Mesenchymal stem cell (in vitro differentiated cells and primary cell): ENCODE data around the gene XPOT.

ENCODE experiments used
- DNase-seq: peaks from one replicate; pipeline ENCODE4 v3.0.0-alpha.2; 2013
- H2AFZ ChIP-seq: one replicate; pipeline ENCODE4 v1.6.1; 2013; ENCODE audit warnings: low read depth, mild to moderate bottlenecking, control low read depth, inconsistent platforms, low read length, moderate library complexity
- H2AK5ac ChIP-seq: 2 replicates; pipeline ENCODE4 v1.6.1; 2013; ENCODE audit warnings: low read length, moderate library complexity, mild to moderate bottlenecking, inconsistent platforms; ENCODE audit not compliant: severe bottlenecking
- H2BK120ac ChIP-seq: one replicate; pipeline ENCODE4 v1.6.1; 2013; ENCODE audit warnings: low read depth, mild to moderate bottlenecking, inconsistent platforms, low read length, moderate library complexity
- H2BK12ac ChIP-seq, 2 experiments: one replicate each; pipeline ENCODE4 v1.6.1; 2013; ENCODE audit warnings: inconsistent platforms in 2 of 2, low read length in 2 of 2, mild to moderate bottlenecking in 2 of 2, moderate library complexity in 2 of 2, control low read depth in 1 of 2
- H2BK15ac ChIP-seq: one replicate; pipeline ENCODE4 v1.6.1; 2013; ENCODE audit warnings: mild to moderate bottlenecking, low read depth, inconsistent platforms; ENCODE audit not compliant: poor library complexity, severe bottlenecking
- H2BK5ac ChIP-seq: 2 replicates; pipeline ENCODE4 v1.6.1; 2013; ENCODE audit warnings: low read depth, mild to moderate bottlenecking, low read length, control low read depth, inconsistent platforms; ENCODE audit not compliant: poor library complexity, severe bottlenecking
- H3K14ac ChIP-seq, 2 experiments: one replicate each; pipeline ENCODE4 v1.6.1; 2013; ENCODE audit warnings: inconsistent platforms in 2 of 2, low read length in 2 of 2, control low read depth in 1 of 2, mild to moderate bottlenecking in 1 of 2, moderate library complexity in 1 of 2
- H3K18ac ChIP-seq, 2 experiments: one replicate each; pipeline ENCODE4 v1.6.1; 2013; ENCODE audit warnings: inconsistent platforms in 2 of 2, low read length in 2 of 2, control low read depth in 1 of 2, low read depth in 1 of 2, mild to moderate bottlenecking in 1 of 2
- H3K23ac ChIP-seq, 2 experiments: one replicate each; pipeline ENCODE4 v1.6.1; 2013; ENCODE audit warnings: inconsistent platforms in 2 of 2, low read length in 2 of 2, mild to moderate bottlenecking in 2 of 2, moderate library complexity in 2 of 2, control low read depth in 1 of 2
- H3K27ac ChIP-seq: 2 replicates; pipeline ENCODE4 v1.5.1; 2013; ENCODE audit warnings: mild to moderate bottlenecking, moderate library complexity, low read length, control low read depth, inconsistent platforms; ENCODE audit not compliant: poor library complexity, severe bottlenecking
- H3K27me3 ChIP-seq, 2 experiments: 2 replicates each; pipeline versions ENCODE4 v1.6.1 to v1.7.0; 2013; ENCODE audit warnings: low read length in 2 of 2, mild to moderate bottlenecking in 2 of 2, moderate library complexity in 2 of 2, control low read depth in 1 of 2, inconsistent platforms in 1 of 2; ENCODE audit not compliant: control insufficient read depth in 1 of 2, insufficient read depth in 1 of 2
- H3K36me3 ChIP-seq, 2 experiments: 2 replicates each; pipeline versions ENCODE4 v1.6.1 to v1.7.0; 2013; ENCODE audit warnings: low read length in 2 of 2, control low read depth in 1 of 2, inconsistent platforms in 1 of 2, low read depth in 1 of 2, mild to moderate bottlenecking in 1 of 2; ENCODE audit not compliant: insufficient read depth in 2 of 2, control insufficient read depth in 1 of 2
- H3K4ac ChIP-seq, 2 experiments: one replicate each; pipeline ENCODE4 v1.6.1; 2013; ENCODE audit warnings: inconsistent platforms in 2 of 2, low read length in 2 of 2, mild to moderate bottlenecking in 2 of 2, moderate library complexity in 2 of 2, control low read depth in 1 of 2, low read depth in 1 of 2
- H3K4me1 ChIP-seq: 2 replicates; pipeline ENCODE4 v1.6.1; 2013; ENCODE audit warnings: low read depth, low read length, control low read depth; ENCODE audit not compliant: control insufficient read depth, insufficient read depth
- H3K4me2 ChIP-seq: 2 replicates; pipeline ENCODE4 v1.6.1; 2013; ENCODE audit warnings: low read length, mild to moderate bottlenecking, inconsistent platforms; ENCODE audit not compliant: poor library complexity, severe bottlenecking
- H3K4me3 ChIP-seq, 2 experiments: 2 replicates each; pipeline versions ENCODE4 v1.5.1 to v1.7.0; 2013; ENCODE audit warnings: low read length in 2 of 2, mild to moderate bottlenecking in 2 of 2, control low read depth in 1 of 2, low read depth in 1 of 2; ENCODE audit not compliant: insufficient read depth in 1 of 2
- H3K79me1 ChIP-seq: replicated peaks from 2 replicates; pipeline ENCODE4 v1.6.1; 2013; ENCODE audit warnings: mild to moderate bottlenecking, control low read depth, low read length, inconsistent platforms; ENCODE audit not compliant: poor library complexity, severe bottlenecking
- H3K9ac ChIP-seq: 2 replicates; pipeline ENCODE4 v1.7.0; 2013; ENCODE audit warnings: mild to moderate bottlenecking, low read length, moderate library complexity
- H3K9me3 ChIP-seq: 2 replicates; pipeline ENCODE4 v1.7.0; 2013; ENCODE audit warnings: mild to moderate bottlenecking, low read length; ENCODE audit not compliant: control insufficient read depth
- H4K8ac ChIP-seq: one replicate; pipeline ENCODE4 v1.6.1; 2013; ENCODE audit warnings: inconsistent platforms, mild to moderate bottlenecking, low read length, moderate library complexity
- H4K91ac ChIP-seq: one replicate; pipeline ENCODE4 v1.6.1; 2013; ENCODE audit warnings: mild to moderate bottlenecking, low read length, inconsistent platforms
- WGBS: methylation state at CpG from one replicate; pipeline ENCODE4 v1.1.7; 2013; ENCODE audit warnings: mixed read lengths; 5-methylcytosine and 5-hydroxymethylcytosine counted together

XPOT gene

DNA sequence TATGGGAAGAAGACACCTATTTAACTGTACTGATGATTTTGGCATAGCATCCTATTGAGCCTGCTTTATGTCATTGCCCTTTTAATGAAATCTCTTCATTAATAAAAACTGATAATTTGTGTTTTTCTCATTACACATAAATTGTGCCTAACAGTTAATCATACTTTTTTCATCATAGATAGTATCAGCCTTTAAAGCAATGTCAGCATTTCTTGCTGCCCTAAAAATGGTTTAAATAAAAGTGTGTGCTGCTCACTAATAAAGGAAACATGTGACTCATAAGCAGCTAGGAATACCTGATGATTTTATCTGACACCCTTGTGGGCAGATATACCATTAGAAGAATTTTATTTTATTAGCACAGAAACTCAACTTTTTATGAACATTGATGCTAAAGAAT, 74.5 kb downstream of the XPOT start:
- Histone ChIP-seq H4K8ac (no peak overlapping the region), H2BK15ac (no peak overlapping the region), H3K4me3 (no peak overlapping the region), H3K27me3 (no peaks in the 10 kb centered on the region), H3K36me3 (peaks cover 13 to 84% of the 10 kb centered on the region in 2 experiments), H3K9ac (no peak overlapping the region), H3K18ac (no peak overlapping the region), H3K79me1 (peaks cover 16% of the 10 kb centered on the region), H3K27ac (no peak overlapping the region), H3K14ac (no peak overlapping the region), H3K4me2 (no peak overlapping the region), H2BK12ac (no peak overlapping the region), H3K23ac (no peak overlapping the region), H3K9me3 (peaks cover 19% of the 10 kb centered on the region), H2BK120ac (no peak overlapping the region), H3K4ac (no peak overlapping the region), H2AFZ (no peak overlapping the region), H3K4me1 (no peaks in the 10 kb centered on the region), H2BK5ac (no peak overlapping the region), H4K91ac (no peak overlapping the region), H2AK5ac (no peak overlapping the region)
- DNase-seq, result no peak

DNA sequence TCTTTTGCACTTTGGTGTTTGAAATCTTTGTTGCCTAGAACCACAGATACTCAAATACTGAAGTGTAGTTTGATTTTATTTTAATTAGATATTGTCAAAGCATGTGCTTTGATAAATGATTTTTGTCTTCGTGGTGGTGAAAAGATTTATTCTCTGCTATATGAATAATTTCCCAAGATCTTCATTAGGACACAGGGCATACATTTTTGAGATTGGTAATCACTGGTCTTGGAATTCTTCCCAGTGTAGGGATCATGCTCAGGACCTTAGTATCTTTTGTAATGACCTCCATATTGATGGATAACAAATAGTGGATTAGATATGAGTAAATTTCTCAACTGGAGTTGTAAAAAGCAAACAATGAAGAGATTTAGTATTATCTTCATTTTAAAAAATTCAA, 76.0 kb downstream of the XPOT start:
- Histone ChIP-seq H2BK15ac (no peak overlapping the region), H3K27me3 (no peaks in the 10 kb centered on the region), H4K91ac (no peak overlapping the region), H3K9ac (no peak overlapping the region), H3K18ac (no peak overlapping the region), H3K27ac (no peak overlapping the region), H4K8ac (no peak overlapping the region), H2BK120ac (no peak overlapping the region), H3K4me1 (no peaks in the 10 kb centered on the region), H3K79me1 (peaks cover 12% of the 10 kb centered on the region), H3K23ac (no peak overlapping the region), H3K4ac (no peak overlapping the region), H2BK12ac (no peak overlapping the region), H3K36me3 (peaks cover 12 to 83% of the 10 kb centered on the region in 2 experiments), H2BK5ac (no peak overlapping the region), H2AK5ac (no peak overlapping the region), H3K9me3 (peaks cover 17% of the 10 kb centered on the region), H3K4me2 (no peak overlapping the region), H3K4me3 (no peak overlapping the region), H2AFZ (no peak overlapping the region), H3K14ac (no peak overlapping the region)
- DNase-seq, result no peak
- 83% methylated on average over 1 of the region's 1 CpG for WGBS

DNA sequence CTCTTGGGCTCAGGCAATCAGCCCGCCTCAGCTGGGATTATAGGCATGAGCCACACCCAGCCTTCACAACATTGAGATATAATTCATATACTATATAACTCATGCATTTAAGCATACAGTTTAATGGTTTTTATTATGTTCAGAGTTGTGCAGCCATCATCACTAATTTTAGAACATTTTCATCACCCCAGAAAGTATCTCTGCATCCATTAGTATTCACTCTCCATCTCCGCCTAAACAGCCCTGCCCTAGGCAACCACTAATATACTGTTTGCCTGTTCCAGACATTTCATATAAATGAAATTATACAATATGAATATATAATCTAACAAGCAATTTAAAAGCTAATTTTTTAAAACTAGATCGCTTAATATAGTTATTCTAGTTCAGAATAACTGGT, 82.5 kb downstream of the XPOT start:
- Histone ChIP-seq H2AK5ac (no peak overlapping the region), H3K4ac (no peak overlapping the region), H3K18ac (no peak overlapping the region), H2BK5ac (no peak overlapping the region), H3K79me1 (peaks cover 9% of the 10 kb centered on the region), H3K4me2 (no peak overlapping the region), H2BK120ac (no peak overlapping the region), H3K27me3 (no peaks in the 10 kb centered on the region), H3K23ac (no peak overlapping the region), H3K27ac (no peak overlapping the region), H3K4me3 (no peak overlapping the region), H3K9me3 (no peaks in the 10 kb centered on the region), H4K8ac (no peak overlapping the region), H2BK12ac (no peak overlapping the region), H3K4me1 (no peaks in the 10 kb centered on the region), H3K14ac (no peak overlapping the region), H3K36me3 (peaks cover 24 to 98% of the 10 kb centered on the region in 2 experiments), H2AFZ (no peak overlapping the region), H4K91ac (no peak overlapping the region), H3K9ac (no peak overlapping the region), H2BK15ac (no peak overlapping the region)
- 100% methylated on average over 1 of the region's 3 CpGs for WGBS
- no peak for DNase-seq

DNA sequence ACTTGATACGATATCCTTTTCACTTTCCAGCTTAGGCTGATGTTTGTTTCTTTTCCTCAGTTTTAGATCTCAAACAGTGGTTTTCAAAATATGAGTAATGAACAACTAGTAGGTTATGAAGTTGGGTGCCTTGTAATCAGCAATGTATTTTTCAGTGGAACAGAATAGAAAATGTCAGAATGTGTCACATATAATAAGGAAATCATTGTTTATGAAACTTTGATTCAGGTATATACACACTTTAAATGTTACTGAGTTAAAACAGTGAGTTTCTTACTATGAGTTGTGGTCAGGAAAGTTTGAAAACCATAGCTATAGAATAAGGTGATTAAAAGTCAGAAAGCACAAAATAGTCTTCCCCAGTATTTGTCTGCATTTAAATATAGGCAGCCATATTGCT, 87.5 kb downstream of the XPOT start:
- H3K23ac ChIP-seq, result no peak overlapping the region
- no peaks in the 10 kb centered on the region for H3K4me1 ChIP-seq
- no peak overlapping the region for H4K8ac ChIP-seq
- H3K9me3 ChIP-seq, result no peaks in the 10 kb centered on the region
- no peak overlapping the region for H4K91ac ChIP-seq
- H3K36me3 ChIP-seq, result peaks cover 22 to 96% of the 10 kb centered on the region in 2 experiments
- no peak overlapping the region for H3K4me2 ChIP-seq
- no peak overlapping the region for H3K9ac ChIP-seq
- H3K27ac ChIP-seq, result no peak overlapping the region
- H3K79me1 ChIP-seq, result peaks cover 5% of the 10 kb centered on the region
- no peak overlapping the region for H2AK5ac ChIP-seq
- H3K14ac ChIP-seq, result no peak overlapping the region
- H2AFZ ChIP-seq, result no peak overlapping the region
- no peak overlapping the region for H2BK5ac ChIP-seq
- H2BK120ac ChIP-seq, result no peak overlapping the region
- no peak for DNase-seq
- 100% methylated on average over 1 of the region's 1 CpG for WGBS
- no peak overlapping the region for H3K4ac ChIP-seq
- H3K18ac ChIP-seq, result no peak overlapping the region
- H2BK15ac ChIP-seq, result no peak overlapping the region
- no peak overlapping the region for H3K4me3 ChIP-seq
- H2BK12ac ChIP-seq, result no peak overlapping the region
- no peaks in the 10 kb centered on the region for H3K27me3 ChIP-seq
